KG1 (cell line): ENCODE measurements around the gene WWTR1.

Source experiments
- DNase-seq: peaks from one replicate; lab custom pipeline; 2025; lab: John Stamatoyannopoulos, UW

Gene WWTR1

DNA sequence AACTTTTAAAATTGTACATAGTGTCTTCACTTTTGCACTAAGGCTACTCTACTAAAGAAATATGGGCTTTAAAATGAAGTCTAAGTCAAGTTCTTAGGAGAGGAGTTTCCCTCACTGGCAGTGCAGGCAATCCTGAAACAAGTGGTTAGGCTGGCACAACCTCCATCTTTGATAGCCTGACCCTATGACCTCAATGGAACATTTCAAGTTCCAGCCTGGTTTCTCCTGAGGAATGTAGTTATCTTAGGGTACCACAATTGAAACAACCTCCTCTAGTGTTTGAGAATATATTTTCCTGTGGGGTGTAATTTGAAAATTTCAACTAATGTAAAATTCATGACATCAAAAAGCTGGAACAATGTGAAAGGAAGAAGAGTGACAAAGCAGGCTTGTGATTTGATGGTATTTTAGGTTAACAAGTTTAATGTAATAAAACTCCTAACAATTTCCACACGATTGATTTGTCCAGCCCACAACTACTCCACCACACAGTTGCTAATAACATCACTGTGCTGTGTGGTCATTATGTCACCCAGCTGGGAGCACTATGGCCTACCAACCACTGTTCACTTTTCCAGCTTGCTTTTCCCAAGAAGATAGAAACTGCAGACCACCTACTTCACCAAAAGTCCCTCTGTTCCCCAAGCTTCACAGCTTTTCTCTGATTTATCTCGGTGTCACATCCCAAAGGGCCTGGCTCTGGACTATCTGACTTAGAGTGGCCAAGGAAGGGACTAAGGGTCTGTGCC, 1.8 kb downstream of the WWTR1 start:
- no peak for DNase-seq

DNA sequence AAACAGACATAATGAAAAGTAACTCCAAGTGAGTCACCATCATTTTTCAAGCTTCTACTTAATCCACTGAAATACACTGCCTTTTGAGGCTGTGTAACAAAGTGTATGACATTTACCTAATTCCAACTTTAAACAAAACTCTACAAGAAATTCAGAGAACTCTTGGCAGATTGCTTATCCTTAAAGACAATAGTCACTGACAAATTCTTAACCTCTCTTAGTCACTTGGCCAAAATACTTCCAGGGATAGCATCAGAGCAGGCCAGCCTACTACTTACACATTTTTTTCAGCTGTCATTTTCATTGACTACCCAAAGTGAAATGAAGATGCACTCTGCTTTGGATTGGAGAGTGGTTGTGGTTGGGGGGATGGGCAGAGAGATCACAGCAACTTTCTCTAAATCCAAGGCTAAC, 3.6 kb downstream of the WWTR1 start:
- DNase-seq = no peak

DNA sequence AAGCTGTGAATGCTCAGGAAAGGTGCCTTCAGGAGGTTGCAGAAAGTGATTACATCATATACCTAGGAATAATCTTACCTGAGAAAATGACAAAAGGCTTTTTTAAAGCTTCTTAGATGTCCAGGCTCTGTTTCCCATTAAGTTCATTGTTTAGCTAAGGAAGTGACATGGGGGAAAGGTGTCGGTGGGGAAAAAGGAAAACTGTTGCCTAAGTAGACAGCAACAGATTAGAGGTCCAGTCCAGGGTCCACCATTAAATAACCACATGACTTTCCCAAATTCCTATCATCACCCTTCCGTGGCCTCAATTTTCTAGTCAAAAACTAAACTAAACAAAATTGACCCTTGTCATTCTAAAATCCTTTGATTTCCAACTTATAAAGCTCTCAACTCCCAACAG, 4.3 kb downstream of the WWTR1 start:
- no peak for DNase-seq

DNA sequence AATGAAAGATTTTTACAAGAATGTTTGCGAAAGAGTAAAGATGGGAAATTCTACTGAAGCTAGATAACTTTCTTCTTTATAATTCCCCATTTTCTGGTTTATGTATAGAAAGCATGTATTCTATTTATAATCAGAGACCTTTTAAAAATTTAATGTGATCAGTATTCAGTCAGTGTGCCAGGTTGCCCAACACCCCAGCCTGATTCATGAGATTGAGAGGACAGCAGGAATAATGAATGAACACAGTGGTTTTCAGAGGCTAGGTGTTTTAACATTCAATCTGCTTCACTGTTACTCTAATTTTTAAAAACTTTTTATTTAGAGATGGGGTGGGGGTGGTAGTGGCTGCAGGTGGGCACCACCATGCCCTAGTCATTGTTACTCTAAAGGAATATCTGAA, 4.7 kb downstream of the WWTR1 start:
- DNase-seq = no peak

DNA sequence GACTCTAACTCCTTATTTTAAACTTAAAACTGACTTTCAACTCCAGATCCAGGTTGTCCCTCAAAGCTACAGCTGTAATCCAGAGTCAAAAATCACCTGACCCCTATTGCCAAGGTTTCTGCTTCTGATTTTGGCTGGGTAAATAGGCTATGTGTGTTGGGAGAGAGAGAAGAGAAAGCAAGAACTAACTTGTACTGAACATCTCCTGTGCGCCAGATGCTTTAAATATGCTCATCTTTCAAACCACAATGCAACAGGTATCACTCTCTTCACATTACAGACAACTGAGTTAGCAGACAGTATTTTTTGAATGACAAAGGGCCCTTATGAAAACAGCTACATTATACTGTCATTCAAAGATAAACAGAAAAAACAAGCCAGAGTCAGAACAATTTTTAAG, 7.0 kb downstream of the WWTR1 start:
- no peak for DNase-seq

DNA sequence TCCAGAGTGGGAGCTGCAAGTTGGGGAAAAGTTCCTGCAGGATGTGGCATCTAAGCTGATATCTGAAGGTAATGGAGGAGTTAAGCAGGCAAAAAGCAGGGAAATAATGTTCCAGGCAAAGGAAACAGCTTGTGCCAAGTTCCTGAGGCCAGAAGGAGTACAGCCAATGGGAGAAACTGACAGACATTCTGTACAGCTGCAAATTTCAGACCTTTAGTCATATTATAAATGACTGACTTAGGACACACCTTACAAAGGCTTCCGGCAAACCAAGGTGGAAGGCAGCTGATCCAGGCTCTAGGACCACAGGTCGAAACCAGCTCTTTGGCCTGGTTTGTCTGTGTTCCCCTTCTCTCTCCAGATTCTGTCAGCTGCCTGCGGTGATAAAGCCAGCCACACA, 9.3 kb downstream of the WWTR1 start:
- no peak for DNase-seq

DNA sequence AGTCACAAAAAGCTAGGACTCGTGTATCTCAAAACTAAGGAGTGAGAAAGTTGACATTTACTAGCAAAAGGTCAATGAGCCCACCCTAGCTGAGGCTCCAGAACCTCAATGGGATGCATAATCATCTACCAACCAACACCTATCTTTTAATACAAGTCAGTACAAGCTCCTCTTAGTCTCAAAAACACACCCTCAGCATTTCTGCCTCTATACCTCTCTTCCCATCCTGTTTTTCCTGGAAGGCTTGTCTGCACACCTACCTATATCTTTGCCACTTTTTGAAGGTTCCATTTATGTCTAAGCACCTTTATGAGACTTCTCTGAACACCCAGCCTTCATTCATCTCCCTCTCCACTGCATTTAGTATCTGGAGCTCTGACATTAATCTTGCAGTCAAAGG, 10.0 kb downstream of the WWTR1 start:
- DNase-seq = no peak

DNA sequence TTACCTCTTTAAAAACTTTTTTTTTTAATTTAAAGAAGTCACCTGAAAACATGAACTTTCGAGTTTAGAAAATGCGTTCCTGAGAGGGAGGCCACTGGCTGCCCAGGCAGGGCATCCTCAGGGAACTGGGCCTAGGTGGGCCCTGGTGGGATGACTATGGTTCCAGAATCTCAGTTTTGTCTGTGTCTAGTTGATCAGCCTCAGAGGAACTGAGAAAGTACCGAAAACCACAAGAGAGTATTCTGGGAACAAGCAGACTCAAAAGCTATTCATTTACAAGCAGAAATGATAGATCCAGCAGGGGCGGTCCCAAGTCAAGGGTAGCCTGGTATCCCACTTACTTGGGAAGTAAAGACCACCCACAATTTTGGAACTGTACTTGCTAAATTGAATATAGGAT, 10.5 kb downstream of the WWTR1 start:
- DNase-seq = no peak

DNA sequence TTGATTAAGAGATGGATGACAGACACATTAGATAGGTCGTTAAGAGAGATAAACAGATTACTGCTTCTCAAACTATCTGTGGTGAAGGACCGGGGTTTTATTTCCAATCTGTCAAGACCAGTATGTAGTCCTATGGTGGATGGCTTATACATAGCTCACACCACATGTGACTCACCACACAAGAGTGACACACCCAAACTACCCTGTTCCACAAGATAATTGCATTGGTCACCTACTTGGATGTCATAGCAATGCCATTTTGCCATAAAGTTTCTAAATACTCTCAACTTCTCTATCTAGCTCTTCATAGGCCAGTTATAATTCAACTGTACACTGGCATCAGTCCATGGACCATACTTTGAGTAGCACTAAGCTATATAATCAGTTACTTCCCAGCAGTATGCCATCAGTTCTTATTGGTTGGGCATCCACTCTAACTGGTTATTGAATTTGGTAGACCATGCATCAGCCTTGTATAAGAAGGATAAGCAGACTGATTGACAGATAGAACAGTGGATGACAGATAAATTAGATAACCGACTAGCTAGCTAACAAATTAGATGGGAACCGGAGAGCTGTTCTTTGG, 11.6 kb downstream of the WWTR1 start:
- DNase-seq = no peak

DNA sequence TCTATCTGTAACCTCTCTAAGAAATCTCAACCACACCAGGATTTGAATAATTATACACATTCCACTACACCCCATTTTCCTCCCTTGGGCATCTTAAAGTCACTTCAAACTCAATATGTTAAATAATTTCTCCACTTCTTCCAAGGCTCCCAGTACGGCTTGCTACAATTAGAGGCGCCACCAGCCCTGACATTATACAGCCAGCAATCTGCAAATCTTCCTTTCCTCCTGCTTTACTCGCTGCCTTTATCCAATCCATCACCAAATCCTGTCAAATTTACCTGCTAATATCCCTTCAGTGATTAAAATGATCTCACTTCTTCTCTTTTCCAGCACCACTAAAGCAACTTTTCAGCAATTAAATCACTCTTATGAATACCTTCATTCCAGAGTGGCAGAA, 13.9 kb downstream of the WWTR1 start:
- no peak for DNase-seq

DNA sequence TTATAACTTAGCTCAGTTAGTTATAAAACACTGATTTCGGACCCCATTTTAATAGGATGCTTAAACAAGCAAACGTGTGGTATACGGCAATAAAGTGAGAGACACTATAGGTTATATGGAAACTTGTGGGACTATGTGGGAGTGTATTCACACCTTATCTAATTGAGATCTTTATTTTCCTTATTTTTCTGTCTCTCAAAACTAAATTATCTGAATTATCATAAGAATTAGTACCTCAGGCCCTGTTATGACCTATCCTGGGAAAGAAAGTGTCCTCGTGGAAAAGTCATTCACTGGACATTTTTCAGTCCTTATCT, 14.4 kb downstream of the WWTR1 start:
- no peak for DNase-seq

DNA sequence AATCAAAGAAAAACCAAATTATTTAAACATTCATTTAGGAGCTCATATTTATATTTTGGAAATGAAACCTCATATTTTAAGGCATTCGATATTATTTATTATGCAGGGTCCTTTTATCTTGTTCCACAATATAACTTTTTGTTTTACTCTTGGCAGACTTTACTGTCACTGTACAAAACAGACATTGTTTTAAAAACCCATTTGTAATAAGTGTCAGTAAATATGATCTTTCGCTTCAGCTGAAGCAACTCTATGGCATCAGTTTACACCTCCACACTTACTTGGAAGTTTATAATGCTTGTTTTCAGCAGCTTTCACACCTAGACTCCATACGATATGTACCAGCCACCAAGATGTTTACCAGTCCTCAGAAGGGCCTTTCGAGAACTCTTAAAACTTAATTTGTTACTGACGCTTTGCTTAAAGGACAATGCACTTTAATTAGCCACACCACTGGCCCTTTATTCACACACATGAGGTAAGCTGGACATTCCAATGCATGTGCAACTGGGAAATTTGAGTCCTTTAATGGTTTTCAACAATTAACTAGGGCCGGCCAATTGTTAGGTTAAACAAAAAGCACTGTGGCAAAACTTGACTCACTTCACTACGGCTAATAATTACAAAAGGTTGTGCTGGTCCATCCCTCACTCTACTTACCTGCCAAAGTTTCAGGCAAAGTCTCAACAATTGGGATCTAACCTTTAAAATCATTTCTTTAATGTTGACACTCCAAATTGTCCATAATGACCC, 16.7 kb downstream of the WWTR1 start:
- no peak for DNase-seq

DNA sequence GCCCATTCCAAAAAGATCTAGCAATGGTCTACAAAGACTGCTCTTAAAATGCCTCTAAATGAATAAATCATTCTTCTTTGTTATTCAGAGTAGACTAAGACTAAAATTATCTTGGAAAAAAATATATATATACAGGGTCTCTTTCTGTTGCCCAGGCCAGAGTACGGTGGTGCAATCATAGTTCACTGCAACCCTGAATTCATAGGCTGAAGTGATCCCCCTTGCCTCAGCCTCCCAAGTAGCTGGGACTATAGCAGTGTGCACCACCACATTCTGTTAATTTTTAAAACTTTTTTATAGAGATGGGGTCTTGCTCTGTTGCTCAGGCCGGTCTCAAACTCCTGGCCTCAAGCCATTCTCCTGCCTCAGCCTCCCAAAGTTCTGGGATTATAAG, 18.7 kb downstream of the WWTR1 start:
- no peak for DNase-seq

DNA sequence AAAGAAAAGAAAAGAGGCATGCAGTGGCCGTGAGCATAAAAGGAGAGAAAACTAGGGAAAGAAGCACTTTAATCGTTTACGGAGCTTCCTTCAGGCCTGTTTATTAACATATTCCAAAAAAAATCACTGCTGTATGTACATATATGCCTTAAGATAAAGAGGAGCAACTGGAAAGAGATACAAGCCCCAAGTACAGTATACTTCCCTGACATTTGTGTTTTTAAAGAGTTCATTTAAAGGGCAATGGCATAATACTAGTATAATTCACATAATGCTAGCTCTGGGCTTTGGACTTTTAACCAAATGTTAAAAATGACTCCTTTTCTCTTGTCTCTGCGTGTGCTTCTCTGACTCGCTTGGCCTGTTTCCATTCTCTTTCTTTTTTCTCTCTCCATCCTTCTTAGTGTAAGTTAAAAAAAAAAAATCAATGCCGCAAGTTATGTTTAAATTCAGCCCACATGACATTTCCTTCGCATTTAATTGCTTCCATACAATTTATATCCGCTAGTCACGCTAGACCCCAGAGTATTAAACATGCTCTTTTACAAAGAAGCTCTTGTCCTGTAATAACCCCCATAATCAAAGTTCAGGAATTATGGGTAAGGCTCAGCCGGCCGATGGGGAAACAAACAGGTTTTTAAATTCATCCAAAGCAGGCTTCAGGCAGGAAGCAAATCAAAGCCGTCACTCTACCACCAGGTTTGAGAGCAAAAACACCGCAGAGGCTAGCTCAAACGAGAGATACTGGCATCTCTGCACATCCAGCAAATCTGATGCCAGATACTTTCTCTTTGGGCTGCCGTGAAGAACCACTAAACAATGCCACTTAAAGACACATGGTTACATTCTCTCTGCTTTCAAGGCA, 19.4 kb downstream of the WWTR1 start:
- DNase-seq = no peak

DNA sequence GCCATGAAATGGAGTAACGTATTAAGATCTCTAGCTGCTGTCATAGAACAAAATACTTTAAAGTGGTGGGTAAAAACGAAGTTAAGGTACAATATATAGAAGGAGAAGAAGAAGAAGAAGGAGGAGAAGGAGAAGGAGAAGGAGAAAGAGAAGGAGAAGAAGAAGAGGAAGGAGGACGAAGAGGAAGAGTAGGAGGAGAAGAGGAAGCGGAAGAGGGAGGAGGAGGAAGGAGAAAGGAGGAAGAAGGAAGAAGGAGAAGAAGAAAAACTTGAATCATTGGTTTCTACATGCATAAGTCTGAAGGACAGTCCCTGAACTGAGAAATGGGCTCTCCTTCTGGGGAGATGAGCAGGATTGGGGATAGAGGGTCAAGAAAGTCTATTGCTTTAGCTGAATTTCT, 22.4 kb downstream of the WWTR1 start:
- no peak for DNase-seq

DNA sequence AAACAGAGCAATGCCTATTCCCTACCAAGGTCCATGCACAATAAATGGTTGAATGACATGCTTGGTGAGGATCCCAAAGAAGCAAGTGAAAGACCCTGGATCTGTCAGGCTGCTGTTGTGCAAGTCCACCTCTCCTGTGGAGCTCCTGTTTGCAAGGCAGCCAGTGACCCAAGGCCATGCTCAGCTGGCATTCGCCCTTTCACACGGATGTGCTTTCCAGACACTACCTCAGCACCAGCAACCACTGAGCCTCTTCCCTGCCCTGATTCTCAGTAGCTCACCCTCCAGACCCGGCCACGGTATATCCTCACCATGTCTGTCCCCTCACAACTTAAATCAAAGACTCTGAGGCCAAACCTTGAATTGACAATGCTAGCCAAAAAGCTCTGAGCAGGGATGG, 23.3 kb downstream of the WWTR1 start:
- DNase-seq = no peak

DNA sequence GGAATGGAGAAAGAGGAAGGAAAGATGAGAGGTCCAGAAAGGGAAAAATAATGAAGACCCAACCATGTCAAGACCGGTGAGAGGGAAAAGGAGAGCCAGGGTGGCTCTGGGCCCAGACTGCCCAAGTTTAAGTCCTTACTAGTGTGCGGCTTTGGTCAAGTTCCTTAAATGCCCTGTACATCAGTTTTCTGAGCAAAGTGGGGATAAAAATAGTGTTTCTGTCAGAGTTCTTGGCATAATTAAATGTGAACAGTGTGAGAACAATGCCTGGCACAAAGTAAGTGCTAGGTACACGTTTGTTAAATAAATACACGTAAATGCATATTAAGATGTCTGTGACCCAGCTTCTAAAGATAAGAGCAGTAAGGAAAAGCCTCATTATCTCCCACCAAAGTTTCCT, 23.8 kb downstream of the WWTR1 start:
- no peak for DNase-seq

DNA sequence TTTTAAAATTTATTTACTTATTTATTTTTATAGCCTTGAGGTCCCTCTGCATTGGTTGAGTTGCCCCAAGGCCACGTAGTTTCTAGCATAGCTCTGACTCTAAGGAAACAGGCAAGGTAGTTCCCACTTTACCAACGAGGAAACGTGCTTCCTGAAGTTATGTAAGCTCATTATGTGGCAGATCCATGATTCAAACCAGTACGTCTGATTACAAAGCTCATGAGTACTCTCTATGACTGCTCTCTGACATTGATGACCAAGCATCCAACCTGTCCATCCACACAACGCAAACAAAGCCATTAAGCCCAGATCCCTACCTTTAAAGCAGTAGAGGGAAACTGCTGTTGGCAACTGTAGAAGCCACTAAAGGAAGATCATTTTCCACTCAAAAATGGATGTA, 25.6 kb downstream of the WWTR1 start:
- DNase-seq = no peak

DNA sequence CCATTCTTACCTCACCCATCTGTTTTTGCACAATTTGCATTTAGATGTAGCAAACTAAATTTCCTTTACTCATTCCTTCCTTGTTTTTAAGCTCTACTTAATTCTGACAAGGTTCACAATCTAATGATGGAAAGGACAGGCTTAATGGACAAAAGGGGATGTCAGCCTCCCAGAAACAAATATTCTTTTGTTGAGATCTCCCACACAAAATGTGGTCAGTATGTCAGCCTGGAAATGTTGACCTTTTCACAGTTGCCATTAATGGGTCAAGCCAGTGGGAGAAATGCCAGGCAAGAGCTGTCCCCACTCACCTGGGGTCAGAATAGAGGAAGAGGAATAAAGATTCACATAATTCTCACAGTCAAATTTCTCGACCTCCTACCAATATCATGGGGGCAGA, 27.0 kb downstream of the WWTR1 start:
- DNase-seq = no peak

DNA sequence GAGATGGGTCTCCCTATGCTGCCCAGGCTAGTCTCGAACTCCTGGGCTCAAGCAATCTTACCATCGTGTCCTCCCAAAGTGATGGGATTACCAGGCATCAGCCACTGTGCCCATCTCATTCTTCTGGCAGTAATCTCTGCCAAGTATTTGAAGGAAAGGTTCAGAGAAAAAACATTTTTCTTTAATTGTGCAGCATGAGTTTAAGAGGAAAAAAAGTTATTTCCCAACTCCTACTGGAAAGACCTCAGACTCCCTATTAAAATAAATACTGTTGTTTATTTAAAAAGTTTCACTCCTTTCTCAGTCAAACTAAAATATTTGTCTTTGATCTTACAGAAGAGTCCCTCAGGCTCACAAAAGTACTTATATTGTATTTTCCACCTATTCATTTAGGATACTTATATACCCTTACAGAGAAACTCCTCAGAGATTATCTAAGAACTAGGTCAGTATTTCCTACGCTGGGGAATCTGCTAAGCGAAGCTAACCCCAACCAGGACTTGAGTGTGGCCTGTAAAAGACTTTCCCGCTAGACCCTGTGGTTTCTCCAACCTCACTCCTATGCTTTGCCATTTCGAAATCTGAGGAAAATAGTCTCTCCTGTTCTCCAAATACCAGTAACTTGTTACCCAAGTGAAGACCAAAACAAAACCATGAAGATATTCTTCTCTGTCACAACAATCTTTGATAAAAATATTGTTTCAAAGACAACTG, 28.7 kb downstream of the WWTR1 start:
- DNase-seq = no peak

DNA sequence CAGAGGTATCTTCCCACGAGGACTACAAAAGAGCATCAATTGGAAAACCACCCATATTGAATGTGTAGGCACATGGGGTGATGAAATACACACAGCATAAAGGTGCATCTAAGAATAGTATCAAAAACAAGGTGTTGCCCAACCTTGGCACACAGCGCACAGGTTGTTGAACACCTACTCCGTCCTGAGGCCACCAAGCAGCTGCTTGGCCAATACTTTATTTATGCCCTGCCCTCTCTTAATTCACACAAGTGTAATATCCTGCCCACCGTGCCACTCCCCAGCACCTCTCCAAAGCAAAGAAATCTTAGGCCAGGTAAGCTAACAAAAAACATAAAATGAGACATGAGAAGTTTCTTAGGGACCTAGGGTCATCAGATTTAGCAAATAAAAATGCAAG, 31.2 kb downstream of the WWTR1 start:
- no peak for DNase-seq

DNA sequence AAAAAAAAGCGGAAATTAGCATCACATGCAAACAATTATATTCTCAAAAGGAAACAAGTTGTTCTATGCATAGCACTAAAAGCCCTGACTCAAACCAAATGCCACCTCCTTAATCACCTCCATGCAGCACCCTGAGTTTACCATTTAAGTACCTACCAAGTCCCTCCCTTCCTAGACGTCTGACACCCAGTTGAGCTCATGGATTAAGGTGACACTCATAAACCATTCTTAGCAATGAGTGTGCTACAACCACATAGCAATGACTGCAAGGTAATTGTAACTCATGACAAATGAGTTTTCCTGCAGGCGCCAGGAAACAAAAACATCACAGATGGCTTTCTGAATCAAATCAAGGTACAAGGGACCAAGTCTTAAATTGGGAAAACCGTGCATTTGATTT, 32.0 kb downstream of the WWTR1 start:
- no peak for DNase-seq
